NCI-H1105 treated with DMSO at 0.1 percent for 48 hours (cell line): ENCODE measurements around the gene LRRK1.

Experiments used
- DNase-seq: peaks from one replicate; lab custom pipeline; 2025; lab: John Stamatoyannopoulos, UW

Gene LRRK1

GRCh38 chr15:101024706-101025500 is 105.7 kb downstream of the LRRK1 start:
- DNase-seq, result no peak

GRCh38 chr15:101025501-101025885 is 106.3 kb downstream of the LRRK1 start:
- no peak for DNase-seq

- DNase-seq, result no peak
Measured at GRCh38 chr15:101025896-101026631, 106.9 kb downstream of the LRRK1 start.

DNA sequence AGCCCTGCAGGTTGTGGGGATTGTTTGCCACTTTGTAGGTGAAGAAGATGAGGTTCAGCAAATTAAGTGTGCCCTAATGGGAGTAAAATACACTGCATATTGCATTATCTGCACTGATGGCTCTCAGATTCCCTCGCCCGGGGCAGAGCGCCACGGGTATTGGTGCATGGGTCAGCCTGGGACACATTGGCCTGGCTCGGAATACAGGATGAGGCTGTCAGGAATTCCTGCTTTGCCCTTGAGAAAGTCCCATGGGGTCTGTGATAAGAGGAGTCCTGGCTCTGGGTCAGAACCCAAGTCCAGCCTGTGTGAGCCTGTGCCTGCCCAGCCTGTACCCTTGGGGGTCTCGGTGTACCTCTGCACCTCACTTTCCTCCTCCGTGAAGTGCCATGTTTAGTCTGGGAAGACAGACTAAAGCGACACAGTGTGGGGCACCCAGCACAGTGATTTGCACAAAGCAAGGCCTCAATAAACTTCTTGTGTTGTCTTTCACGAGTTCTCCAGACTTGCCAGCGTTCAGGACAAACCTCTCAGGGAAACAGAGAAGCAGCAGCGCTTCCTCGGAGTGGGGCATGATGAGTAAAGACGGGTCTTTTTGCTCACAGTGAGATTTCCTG is 107.6 kb downstream of the LRRK1 start:
- no peak for DNase-seq

DNA sequence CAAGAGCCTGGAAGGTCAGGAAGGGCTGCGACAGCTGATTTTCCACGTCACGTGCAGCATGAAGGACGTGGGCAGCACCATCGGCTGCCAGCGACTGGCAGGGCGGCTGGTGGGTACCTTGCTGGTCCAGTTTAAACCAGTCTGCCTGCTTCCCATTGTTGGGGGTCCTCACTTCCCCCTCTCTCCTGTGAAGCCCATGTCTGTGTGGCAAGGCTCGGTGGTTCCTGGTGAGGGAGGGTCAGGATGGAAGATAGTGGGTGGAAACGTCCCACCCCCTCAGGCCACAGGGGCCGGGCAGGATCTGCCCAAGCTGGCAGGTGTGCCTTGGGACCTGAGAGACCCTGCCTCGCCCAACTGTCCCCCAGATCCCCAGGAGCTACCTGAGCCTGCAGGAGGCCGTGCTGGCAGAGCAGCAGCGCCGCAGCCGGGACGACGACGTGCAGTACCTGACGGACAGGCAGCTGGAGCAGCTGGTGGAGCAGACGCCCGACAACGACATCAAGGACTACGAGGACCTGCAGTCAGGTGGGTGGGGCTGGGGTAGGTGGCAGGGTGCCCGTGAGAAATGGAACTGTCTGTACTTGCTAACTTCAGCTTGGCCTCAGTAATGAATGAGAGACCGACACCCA is 108.2 kb downstream of the LRRK1 start:
- DNase-seq, result peak; percentile 88

GRCh38 chr15:101027920-101028319 is 108.8 kb downstream of the LRRK1 start:
- no peak for DNase-seq

GRCh38 chr15:101028321-101028720 is 109.2 kb downstream of the LRRK1 start:
- DNase-seq, result no peak

- no peak for DNase-seq
Measured at GRCh38 chr15:101028772-101029438, 109.7 kb downstream of the LRRK1 start.

GRCh38 chr15:101029971-101030661 is 111.0 kb downstream of the LRRK1 start:
- no peak for DNase-seq

- peak; percentile 43 for DNase-seq
Measured at GRCh38 chr15:101031213-101031612, 112.1 kb downstream of the LRRK1 start.

GRCh38 chr15:101033801-101034200 is 114.6 kb downstream of the LRRK1 start:
- no peak for DNase-seq

- DNase-seq, result no peak
Measured at GRCh38 chr15:101035611-101036010, 116.5 kb downstream of the LRRK1 start.

- DNase-seq, result no peak
Measured at GRCh38 chr15:101036189-101036588, 117.0 kb downstream of the LRRK1 start.

- no peak for DNase-seq
Measured at GRCh38 chr15:101037090-101037830, 118.1 kb downstream of the LRRK1 start.

DNA sequence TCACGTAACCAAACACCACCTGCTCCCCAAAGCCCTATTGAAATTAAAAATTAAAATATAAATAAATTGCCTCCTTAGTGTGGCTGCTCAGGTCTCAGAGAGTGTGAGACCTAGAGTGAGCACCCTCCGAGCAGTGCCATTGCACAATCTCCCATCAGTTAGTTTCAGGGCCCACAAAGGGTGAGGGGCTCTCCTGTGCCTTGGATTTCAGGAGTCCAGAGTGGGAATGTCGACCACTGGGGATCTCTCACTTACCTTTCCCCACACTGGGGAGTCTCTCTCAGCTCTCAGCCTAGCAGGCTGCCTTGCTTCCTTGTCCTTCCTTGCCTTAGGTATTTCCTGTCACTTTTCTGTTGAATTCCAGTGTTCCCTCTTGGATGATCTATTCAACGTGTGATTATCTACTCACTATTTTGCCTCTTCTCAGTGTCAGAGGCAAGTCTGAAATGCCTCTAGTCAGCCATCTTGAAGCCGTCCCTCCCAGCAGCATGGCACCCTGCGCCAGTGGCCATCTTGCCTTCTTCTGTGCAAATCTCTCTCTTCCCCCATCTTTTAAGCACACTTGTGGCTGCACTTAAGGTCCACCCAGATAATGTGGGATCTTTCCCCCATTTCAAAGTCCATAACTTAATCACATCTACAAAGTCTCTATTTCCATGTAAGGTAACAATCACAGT is 119.3 kb downstream of the LRRK1 start:
- DNase-seq, result no peak

- no peak for DNase-seq
Measured at GRCh38 chr15:101039461-101039860, 120.3 kb downstream of the LRRK1 start.

DNA sequence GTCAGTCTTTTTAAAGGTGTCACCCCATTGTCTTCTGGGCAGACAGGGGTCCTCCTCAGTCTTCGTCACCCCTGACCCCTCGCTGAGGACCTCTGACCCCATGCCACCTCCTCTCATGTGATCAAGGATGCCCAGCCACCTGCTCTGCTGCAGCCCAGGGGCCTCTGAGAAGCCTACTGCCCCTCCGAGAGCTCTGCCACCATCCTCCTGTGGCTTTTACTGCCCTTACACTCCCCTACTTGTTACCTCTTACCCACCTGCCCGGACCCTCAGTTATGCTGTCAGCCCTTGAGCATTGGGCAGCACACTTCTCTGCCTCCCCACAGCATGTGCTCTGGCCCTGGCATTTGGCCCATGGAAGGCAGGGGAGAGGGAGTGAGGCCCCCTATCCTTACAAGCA is 123.2 kb downstream of the LRRK1 start:
- DNase-seq, result no peak

- no peak for DNase-seq
Measured at GRCh38 chr15:101043011-101043410, 123.9 kb downstream of the LRRK1 start.

DNA sequence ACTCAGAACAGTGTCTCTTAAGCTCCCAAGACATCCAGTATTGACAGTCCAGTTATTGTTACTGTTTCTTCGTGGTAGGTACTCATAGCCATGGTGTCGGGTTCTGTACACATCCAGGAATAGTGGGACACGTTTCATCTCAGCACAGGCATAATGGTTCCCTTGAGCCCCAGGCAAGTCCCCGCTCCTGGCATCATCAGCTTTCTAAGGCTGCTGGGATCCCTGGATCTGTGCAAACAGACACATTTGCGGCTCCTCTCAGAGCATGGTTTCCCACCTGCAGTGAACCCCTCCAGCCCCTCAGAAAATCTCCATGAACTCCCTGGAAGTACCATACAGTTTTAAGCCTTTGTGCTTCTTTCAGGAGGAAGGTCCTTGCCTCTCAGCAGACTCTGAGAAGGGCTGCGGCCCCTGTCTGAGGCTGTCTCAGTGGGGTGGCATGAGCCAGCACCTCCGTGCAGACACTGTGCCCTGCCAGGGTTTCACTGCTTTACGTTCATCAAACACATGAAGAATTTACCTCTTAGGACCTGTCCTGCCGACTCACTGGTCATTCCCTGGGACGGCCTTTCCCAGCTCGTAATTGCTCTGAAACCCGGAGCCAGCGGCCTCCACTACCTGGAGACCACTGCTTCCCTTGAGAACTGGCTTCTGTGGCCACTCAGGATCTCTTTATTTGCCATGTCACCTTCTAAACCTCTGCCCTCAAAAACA is 124.9 kb downstream of the LRRK1 start:
- no peak for DNase-seq
